Gastrocnemius medialis (tissue), 4 donors: ENCODE results near the gene TTLL5.

Source experiments
- CTCF ChIP-seq, 5 experiments: fragments of 450-650 bp in 3 of 5; fragments of 200-600 bp in 2 of 5; sonication (generic) in 2 of 5; IDR thresholded peaks in 4 of 5; conservative IDR thresholded peaks in 1 of 5; 1 replicate in 4 of 5; 2 replicates in 1 of 5; pipeline ENCODE4 v1.5.1; 2016 to 2019; ENCODE audit warnings: antibody characterized with exemption in 5 of 5, mild to moderate bottlenecking in 3 of 5, moderate library complexity in 3 of 5
- POLR2A ChIP-seq, 2 donors: fragments of 450-650 bp; IDR thresholded peaks; one replicate each; pipeline ENCODE4 v1.6.1; 2017; ENCODE audit warnings: antibody characterized with exemption in 2 of 2, mild to moderate bottlenecking in 2 of 2, moderate library complexity in 2 of 2

- TF ChIP-seq CTCF (IDR thresholded peaks at IDR 0.05 in 4 of 5, conservative IDR thresholded peaks at IDR 0.05 in 1 of 5) = no peak
- no peak for TF ChIP-seq POLR2A (IDR thresholded peaks at IDR 0.05)
Observed at GRCh38 chr14:75626863-75627262, 34.2 kb upstream of the TTLL5 start.
